ENCODE results near the gene RAB35.
"Not testable (repeated sequence)": the region's sequence is repeated elsewhere in the genome, so short reads cannot be mapped to it uniquely, and the experiment has no call there.

The RAB35 gene

DNA sequence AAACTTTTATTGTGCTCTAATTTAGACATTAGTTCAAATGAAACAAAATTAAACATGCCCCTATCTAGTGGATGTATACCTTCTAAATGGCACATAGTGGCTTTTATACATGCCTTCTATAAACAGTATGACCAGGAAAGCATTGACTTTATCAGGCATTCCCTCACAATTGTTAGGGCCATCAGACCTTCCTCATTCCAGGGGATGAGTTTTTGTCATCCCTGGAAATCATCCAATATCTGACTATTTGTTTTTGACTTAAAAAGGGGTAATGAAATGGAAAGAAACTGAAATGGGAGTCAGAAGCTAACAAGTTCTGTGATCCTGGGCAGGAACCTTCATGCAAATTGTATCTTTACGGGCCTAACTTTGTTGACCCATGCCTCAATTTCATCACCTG is 69.5 kb downstream of the RAB35 start:
- Mint-ChIP-seq H3K4me3 (no peak overlapping the region), H3K27ac (no peak overlapping the region), H3K27me3 (ENCODE audit: low read depth, poor library complexity) (peaks cover 14% of the 10 kb centered on the region), H3K4me1 (peaks cover 25% of the 10 kb centered on the region), H3K36me3 (ENCODE audit: low read depth) (peaks cover 2% of the 10 kb centered on the region), H3K9me3 (peaks cover 6% of the 10 kb centered on the region)
- no peak for DNase-seq
- TF ChIP-seq, protein P1, sequence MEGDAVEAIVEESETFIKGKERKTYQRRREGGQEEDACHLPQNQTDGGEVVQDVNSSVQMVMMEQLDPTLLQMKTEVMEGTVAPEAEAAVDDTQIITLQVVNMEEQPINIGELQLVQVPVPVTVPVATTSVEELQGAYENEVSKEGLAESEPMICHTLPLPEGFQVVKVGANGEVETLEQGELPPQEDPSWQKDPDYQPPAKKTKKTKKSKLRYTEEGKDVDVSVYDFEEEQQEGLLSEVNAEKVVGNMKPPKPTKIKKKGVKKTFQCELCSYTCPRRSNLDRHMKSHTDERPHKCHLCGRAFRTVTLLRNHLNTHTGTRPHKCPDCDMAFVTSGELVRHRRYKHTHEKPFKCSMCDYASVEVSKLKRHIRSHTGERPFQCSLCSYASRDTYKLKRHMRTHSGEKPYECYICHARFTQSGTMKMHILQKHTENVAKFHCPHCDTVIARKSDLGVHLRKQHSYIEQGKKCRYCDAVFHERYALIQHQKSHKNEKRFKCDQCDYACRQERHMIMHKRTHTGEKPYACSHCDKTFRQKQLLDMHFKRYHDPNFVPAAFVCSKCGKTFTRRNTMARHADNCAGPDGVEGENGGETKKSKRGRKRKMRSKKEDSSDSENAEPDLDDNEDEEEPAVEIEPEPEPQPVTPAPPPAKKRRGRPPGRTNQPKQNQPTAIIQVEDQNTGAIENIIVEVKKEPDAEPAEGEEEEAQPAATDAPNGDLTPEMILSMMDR (IDR thresholded peaks at IDR 0.05) = no peak

DNA sequence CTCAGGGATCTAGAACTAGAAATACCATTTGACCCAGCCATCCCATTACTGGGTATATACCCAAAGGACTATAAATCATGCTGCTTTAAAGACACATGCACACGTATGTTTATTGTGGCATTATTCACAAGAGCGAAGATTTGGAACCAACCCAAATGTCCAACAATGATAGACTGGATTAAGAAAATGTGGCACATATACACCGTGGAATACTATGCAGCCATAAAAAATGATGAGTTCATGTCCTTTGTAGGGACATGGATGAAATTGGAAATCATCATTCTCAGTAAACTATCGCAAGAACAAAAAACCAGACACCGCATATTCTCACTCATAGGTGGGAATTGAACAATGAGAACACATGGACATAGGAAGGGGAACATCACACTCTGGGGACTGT is 71.2 kb downstream of the RAB35 start:
- not testable (repeated sequence) for H3K4me3 Mint-ChIP-seq; DNase-seq; H3K9me3 Mint-ChIP-seq; H3K36me3 Mint-ChIP-seq (ENCODE audit: low read depth); H3K27ac Mint-ChIP-seq
- Mint-ChIP-seq H3K4me1 (peaks cover 39% of the 10 kb centered on the region), H3K27me3 (ENCODE audit: low read depth, poor library complexity) (peaks cover 14% of the 10 kb centered on the region)

Measured in nephron progenitor cell (in vitro differentiated cells).